Brain pericyte (primary cell): ENCODE measurements around the gene MALRD1.

Experiments
- DNase-seq: peaks from one replicate; pipeline ENCODE4 v3.0.0-alpha.2; 2012; ENCODE audit warnings: low read depth, low spot score

MALRD1 gene

DNA sequence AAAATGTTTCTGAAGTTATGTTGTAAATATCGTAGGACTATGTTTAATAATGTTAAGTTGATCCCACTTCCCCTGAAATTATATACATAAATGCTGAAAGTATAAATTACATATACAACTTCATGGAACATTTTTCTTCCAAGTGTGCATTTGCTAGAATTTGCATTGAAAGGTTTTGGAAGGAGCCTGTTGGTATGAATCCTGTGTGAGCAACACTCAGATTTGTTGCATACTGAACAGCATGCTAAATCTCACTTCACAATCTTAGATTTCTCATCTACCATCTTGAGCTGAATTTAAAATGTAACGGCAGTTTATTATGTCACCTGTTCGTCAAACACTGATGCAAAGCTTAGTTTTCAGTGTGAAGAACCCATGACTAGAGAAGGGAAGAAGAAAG, 172.6 kb downstream of the MALRD1 start:
- DNase-seq: no peak

GRCh38 chr10:19226025-19226424, 177.4 kb downstream of the MALRD1 start:
- DNase-seq: no peak

DNA sequence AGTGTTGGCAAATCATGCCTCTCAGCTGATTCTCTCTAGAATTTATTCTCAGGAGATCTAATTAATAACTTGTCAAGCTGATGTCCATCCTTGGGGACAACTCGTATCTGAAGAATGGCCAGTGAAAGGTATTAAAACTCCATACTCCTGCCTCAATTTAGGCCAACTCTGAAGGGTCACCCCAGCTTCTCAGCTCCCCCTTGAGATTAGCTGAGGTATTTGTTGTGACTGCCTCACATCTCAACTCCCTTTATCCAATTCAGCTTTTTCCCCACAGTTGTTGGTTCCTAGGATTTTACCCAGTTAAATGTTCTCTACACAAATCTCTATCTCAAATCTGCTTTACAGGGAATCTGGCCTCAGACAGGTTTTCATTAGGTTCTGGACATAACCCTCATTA, 182.4 kb downstream of the MALRD1 start:
- DNase-seq: no peak

- DNase-seq: no peak
Measured at GRCh38 chr10:19245889-19246752, 197.5 kb downstream of the MALRD1 start.

DNA sequence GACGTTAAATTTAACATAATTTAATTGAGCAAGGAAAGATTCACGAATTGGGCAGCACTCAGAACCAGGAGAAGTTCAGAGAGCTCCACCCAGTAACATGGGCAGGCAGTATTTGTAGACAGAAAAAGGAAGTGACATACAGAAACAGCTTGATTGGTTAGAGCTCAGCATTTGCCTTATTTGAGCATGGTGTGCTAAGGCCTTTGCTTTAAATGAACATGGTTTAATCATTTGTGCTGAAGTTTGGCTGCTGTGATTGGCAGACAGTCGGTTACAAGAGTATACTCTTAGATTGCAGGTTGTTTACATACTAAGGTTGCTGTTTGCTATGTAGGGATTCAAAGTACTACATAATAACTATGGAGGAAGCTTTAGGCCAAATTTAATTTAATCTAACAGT, 199.2 kb downstream of the MALRD1 start:
- DNase-seq: no peak

GRCh38 chr10:19250546-19250945, 201.9 kb downstream of the MALRD1 start:
- DNase-seq: no peak

GRCh38 chr10:19252531-19252930, 203.9 kb downstream of the MALRD1 start:
- DNase-seq: no peak

GRCh38 chr10:19256331-19256730, 207.7 kb downstream of the MALRD1 start:
- DNase-seq: no peak

DNA sequence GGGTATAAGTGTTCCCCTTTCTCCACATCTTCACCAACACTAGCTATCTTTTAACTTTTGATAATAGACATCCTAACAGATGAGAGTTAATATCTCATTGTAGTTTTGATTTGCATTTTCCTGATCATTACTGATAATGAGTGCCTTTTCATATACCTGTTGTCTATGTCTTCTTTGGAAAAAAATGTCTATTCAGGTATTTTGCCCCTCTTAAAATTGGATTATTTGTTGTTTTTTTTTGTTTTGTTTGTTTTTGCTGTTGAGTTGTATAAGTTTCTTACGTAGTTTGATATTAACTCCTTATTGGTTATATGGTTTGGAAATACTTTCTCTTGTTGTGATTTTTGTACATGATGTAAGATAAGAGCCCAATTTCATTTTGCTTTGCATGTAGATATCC, 214.7 kb downstream of the MALRD1 start:
- no peak for DNase-seq

GRCh38 chr10:19283285-19283684, 234.7 kb downstream of the MALRD1 start:
- no peak for DNase-seq

DNA sequence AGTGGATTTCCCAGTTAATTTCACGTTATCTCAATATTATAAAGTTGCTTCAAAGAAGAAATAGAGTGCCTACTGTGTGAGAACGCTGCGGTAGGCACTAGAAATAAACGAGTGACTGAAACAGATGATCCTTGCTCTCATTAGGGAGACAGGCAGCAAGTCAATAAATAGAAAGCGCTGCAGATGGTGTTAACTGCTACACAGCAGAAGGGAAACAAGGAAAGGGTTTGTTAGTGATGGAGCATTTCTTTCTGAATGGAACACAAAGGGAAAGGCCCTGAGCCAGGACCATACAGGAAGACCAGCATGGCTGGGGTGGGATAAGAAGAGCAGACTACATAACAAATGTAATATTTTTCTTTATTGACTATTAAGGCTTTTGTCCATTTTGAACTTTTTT, 235.2 kb downstream of the MALRD1 start:
- no peak for DNase-seq

- DNase-seq: no peak
Measured at GRCh38 chr10:19290770-19291169, 242.2 kb downstream of the MALRD1 start.

- no peak for DNase-seq
Measured at GRCh38 chr10:19294233-19294632, 245.6 kb downstream of the MALRD1 start.

- DNase-seq: no peak
Measured at GRCh38 chr10:19299645-19300044, 251.0 kb downstream of the MALRD1 start.

GRCh38 chr10:19302117-19302516, 253.5 kb downstream of the MALRD1 start:
- DNase-seq: no peak

DNA sequence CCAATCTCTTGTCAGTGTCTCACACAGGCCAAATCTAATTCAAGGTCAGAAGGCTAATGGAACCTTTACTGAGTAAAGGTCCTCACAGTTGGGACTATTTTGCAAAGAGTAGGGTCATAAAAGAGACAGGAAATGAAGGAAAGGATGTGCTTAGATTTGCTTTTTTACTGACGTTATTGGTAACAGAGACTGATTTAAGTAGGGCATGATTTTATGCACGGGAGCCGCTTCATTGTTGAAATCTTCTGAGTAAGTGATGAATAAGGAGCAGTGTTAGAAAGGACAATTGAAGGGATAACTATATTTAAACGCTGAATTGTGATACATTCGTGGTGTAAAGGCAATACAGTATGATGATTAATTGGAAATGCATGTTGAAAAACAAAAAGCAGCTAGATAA, 261.5 kb downstream of the MALRD1 start:
- no peak for DNase-seq

DNA sequence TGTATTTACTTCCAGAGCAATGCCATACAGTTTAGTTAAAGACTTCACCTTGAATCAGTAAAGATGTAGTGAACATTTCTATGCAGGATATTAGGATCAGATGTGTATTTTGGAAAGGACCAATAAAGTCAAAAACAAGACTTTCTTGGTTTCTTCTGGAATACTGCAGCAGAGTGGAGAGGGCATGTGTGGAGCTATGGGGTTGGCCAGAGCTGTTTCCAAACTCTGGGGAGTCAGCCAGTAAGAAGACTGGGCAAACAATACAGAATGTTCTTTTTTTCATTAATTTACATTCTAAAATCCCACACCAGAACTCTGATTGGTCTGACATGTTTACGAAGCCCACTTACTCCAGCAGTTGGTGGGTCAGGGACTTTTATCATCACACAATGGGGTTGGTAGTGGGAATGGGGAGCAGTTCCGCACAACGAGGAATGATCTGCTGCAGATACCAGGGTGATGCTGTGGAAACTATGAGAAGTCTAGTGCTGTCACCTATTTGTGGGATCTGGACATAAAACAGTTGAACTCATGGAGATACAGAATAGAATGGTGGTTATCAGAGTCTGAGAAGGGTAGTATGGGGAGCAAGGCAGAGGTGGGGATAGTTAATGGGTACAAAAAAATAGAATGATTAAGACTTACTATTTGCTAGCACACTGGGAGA, 267.7 kb downstream of the MALRD1 start:
- no peak for DNase-seq

- no peak for DNase-seq
Measured at GRCh38 chr10:19317952-19318351, 269.4 kb downstream of the MALRD1 start.

GRCh38 chr10:19325581-19325980, 277.0 kb downstream of the MALRD1 start:
- no peak for DNase-seq

DNA sequence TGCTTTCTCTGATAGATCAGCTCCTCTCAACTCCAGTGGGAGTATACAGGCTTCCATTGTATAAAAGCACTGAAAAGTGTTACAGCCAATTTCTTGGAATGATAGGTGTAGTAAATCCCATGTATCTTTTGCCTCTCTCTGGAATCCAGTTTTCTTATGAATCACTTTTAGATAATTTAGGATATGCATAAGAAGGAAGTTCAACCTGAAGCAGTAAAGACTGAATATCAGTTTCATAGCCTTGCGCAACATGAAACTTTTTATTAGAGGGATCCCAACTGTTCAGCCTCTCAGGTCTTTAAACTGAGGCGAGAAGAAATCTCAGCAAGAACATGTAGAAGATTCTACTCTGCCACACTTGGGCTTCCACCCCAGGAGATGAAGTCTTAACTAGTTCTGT, 280.0 kb downstream of the MALRD1 start:
- no peak for DNase-seq

- DNase-seq: no peak
Measured at GRCh38 chr10:19329475-19329874, 280.9 kb downstream of the MALRD1 start.

DNA sequence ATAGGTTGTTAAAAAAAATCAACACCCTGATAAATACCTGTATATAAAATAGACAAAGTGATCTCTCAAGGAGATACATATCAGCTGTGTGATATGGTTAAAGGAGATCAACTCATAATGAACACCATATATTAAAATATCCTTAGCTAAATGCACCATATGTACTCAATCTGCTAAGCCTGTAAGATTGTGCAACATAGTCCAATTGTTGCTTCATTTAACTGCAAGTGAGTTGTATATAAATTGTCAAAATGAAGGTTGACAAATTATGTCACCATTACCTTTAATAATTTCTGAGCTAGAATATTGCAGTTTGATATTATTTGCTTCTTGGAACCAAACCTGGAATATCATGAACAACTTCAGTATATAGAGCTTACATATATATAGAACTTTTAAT, 283.7 kb downstream of the MALRD1 start:
- no peak for DNase-seq

GRCh38 chr10:19333631-19334030, 285.0 kb downstream of the MALRD1 start:
- no peak for DNase-seq
